G401.6 (cell line): Measurements from ENCODE around the gene GPHA2.

Experiments
- FAIRE-seq: peaks from 2 replicates; lab custom pipeline; 2012; peaks lifted over from hg19 to GRCh38; lab: Jason Lieb, UNC

The GPHA2 gene, protein sequence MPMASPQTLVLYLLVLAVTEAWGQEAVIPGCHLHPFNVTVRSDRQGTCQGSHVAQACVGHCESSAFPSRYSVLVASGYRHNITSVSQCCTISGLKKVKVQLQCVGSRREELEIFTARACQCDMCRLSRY

DNA sequence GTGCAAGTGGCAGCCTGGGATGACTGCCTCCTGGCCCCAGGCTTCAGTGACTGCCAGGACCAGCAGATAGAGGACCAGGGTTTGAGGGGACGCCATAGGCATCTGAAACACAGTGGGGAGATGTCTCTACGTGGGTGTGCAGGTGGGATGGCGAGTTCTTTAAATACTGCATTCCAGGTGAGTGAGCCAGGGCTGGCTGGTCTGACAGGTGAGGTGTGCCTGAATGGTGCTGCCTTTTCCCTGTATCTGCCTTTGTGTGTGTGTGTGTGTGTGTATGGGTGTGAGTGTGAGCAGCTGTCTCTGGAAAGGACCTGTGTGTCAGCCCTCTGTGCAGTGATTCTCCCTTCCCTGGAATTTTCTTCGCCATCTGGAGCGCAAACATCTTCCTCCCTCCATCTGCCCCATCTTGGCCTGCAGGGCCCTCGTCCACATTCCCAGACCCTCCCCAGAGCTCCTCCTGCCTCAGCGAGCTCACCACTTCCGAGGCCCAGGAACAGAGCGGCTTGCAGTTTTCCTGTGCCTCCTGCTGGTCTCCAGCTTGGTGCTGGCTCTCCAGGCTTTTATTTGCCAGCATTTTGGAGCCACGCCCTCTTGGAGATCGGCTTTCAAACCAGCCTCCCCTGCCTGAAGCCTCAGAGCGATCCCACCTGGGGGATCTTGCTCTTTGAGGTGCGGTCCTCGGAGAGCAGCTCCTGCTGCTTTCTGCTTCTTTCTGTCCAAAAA is at the start of gene GPHA2:
Gene GPHA2, minus strand, starts transcription at position 535 of the 723 bp plus-strand sequence. Its CDS starts 433 bp downstream, at position 102.
- no peak for FAIRE-seq

DNA sequence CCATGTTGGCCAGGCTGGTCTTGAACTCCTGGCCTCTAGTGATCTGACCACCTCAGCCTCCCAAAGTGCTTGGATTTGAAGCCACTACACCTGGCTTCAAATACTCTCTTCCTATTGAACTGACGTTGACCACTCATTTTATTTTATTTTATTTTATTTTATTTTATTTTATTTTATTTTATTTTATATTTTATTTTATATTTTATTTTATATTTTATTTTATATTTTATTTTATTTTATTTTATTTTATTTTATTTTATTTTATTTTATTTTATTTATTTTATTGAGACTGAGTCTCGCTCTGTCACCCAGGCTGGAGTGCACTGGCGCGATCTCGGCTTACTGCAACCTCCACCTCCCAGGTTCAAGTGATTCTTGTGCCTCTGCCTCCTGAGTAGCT is 47.6 kb upstream of the GPHA2 start:
- FAIRE-seq = peak; percentile 86

DNA sequence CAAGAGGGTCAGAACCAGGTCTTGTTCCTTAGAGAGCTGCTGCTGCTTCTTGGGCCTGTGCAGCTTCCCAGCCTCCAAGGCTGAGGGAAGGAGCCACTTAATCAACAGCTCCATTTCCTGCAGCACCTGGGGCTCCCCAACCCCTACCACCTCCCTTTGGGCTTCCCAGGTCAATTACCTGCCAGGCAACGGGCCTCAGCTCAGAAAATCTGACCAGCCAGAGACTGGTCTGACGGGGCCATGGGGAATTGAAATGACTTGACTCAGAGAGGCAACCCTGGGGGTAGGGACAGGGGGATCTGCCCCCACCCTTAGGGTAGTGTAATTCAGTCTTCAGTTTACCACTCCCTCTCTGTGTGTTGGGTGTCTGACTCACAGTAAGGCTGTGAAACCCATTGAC is 41.0 kb upstream of the GPHA2 start:
- FAIRE-seq = no peak

DNA sequence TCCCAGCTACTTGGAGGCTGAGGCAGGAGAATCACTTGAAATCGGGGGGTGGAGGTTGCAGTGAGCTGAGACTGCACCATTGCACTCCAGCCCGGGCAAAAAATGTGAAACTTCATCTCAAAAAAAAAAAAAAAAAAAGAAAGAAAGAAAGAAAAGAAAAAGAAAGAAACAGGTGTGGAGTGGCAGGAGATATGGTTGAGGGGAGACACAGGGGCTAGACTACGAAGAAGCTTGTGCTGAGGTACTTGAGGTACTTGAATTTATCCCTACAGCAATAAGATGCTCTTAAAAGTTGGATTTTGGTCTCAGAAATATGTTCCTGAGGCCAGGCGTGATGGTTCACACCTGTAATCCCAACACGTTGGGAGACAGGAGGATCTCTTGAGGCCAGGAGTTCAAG is 38.4 kb upstream of the GPHA2 start:
- no peak for FAIRE-seq

DNA sequence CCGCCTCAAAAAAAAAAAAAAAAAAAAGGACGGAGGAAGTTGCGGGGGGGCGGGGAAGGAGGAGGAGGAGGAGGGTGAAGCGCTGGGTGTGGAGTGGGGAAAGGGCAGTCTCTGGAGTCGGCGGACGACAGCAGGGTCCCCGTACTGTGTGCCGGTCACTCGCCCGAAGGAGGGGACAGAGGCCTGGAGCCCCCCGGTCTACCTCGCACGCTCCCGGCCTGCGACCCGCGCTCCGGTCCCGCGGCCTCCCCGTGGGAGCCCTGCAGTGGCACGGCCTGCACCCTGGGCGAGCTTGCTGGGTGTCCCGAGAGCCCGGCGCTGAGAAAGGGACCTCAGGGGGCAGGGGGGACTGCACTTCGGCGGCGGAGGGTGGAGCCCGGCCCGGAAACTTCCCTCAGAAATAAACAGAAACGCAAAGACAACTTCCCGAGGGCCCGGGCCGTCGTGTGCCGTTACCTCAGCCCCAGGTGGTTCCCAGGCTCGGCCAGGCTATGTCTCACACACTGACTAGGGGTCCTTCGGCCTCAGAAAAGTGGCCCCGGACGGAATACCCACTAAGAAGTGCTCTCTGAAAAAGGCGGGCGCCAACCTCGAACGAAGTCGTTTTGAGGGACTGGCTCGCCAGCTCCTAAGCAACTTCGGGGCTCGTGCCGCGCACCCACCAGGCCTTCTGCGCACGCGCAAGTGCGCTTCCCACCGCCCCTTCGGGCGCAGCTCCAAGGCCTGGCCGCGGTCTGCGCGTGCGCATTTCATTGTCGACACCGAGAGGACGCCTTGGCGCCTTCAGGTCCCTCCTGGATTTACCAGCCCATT is 35.9 kb upstream of the GPHA2 start, which contains the start of gene MAJIN:
Gene MAJIN, minus strand, starts transcription at position 688 of the 813 bp plus-strand sequence. CDS start 12,703 bp downstream, outside the sequence.
- FAIRE-seq = no peak

DNA sequence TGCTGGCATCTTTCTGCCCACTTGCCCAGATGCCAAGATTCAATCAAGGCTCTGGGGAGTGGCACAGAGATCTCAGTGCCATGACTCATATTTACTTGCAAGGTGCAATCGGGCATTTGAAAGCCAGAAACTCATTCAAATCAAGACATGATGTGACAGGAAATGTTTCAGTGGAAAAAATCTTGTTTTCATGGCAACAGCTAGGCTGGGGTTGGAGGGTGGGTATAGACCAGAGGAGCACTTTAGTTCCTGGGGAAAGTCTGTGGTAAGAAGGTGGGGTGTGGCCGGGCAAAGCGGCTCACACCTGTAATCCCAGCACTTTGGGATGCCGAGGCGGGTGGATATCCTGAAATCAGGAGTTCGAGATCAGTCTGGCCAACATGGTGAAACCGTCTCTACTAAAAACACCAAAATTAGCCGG is 35.0 kb upstream of the GPHA2 start:
- no peak for FAIRE-seq

DNA sequence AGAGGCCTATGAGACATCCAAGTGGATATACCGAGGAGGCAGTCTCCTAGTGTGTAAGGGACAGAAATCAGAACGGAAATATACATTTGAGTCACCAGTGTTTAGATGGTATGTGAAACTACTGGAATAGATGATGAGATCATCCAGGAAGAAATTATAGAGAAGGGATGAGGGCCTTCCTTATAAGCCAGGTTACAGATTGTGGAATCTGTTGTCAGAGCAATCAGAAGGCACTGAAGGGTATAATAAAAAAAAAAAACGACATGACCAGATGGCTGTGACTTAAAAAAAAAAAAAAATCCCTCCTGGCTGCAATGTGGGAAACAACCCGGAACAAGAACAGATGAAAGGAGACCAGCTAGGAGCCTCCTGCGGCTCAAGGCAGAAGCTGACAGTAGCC is 33.5 kb upstream of the GPHA2 start:
- no peak for FAIRE-seq

DNA sequence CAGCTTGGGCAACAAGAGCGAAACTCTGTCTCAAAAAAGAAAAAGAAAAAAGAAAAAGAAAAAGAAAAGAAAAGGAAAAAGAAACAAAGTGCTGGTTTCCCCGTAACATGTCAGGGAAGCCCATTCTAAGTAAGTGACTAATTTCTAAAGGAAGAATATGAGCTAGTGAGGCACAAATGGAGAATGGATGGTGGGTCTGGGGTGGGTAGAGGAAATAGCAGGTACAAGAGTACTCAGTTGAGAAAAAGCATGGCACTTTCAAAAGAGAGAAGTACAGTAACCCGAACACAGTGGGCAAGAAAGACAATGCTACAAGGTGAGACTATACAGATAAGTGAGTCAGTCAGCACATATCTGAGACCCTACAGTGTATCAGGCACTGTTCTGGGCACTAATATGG is 31.7 kb upstream of the GPHA2 start:
- no peak for FAIRE-seq

DNA sequence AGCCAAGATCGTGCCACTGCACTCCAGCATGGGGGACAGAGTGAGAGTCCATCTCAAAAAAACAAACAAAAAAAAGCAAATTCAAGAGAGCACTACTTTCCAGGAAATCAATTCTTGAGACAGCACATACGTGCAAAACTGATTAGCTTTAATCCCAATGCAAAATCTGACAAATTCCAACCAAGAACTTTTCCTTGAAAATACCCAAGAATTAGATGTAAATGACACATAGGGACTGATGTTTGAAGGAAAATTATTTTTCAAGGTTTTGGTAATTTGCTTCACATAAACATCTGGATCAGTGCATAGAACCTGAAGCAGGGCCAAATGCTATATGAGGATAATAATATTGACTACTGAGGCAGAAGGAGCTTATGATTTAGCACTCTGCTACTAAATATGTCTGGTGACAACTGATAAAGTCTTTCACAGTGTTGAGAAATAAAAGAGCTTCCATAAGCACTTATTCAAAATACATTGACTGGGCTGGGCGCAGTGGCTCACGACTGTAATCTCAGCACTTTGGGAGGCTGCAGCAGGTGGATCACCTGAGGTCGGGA is 27.5 kb upstream of the GPHA2 start:
- FAIRE-seq = no peak

DNA sequence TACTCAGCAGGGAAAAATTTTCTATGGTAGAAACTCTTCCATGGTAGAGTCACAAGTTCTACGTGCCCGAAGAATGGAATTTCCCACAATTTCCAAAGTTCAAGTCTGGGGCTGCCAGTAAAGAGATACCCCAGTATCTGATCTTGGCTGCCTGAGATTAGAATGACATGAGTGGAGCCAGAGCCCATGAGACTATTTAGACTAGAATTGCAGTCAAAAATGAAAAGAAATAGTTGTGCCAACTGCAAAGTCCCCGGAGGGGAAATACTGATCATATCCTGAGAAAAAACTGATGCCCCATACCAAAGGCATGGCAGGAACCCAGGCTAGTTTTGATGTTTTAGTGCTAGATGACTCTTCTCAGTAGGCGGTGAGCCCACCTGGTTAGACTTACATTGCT is 25.0 kb upstream of the GPHA2 start:
- FAIRE-seq = no peak

DNA sequence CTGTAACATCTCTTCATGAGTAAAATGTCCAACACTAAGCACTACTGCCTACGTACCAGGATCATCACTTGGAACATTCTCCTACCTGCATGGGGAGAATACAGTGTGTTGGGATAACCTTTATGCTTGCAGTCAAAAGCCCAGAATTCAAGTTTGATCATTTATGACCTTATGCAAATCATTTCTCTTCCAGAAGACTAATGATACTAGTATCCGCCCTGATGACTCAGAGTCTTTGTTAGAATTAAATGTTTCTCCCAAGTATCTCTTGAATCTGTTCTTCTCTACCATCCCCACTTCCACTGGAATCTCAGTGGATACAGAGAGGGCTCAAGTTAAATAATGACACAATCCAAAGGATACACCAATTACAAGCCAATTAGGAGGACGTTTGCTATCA is 23.8 kb upstream of the GPHA2 start:
- no peak for FAIRE-seq

DNA sequence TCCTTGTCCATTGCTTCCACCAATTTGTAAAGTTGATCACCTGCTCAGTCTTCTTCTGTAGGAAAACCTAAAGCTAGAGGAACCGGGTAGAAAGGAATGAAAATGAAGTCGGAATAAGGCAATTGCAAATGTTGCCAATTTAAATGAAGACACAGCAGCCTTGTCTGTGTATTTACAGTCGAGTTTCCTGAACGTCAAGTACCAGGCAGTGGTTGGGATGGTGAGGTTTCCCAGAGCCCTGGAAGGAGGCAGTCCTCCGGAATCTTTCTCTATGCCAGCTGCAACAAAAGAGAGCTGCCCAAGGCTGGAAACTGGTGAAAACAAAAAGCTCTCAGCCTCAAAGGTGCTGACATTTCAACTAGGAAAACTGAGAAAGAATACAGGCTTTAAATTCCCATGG is 18.5 kb upstream of the GPHA2 start:
- no peak for FAIRE-seq

DNA sequence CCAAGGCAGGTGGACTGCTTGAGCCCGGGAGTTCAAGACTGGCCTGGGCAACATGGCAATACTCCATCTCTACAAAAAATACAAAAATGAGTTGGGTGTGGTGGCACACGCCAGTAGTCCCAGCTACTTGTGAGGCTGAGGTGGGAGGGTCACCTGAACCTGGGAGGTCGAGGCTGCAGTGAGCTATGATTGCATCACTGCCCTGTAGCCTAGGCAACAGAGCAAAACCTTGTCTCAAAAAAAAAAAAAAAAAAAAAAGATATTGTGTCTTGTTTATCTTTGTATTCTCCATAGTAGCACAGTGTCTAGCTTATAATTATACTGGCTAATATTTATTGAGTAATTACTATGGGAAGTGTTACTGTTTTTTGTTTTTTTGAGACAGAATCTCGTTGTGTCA is 15.8 kb upstream of the GPHA2 start:
- no peak for FAIRE-seq

DNA sequence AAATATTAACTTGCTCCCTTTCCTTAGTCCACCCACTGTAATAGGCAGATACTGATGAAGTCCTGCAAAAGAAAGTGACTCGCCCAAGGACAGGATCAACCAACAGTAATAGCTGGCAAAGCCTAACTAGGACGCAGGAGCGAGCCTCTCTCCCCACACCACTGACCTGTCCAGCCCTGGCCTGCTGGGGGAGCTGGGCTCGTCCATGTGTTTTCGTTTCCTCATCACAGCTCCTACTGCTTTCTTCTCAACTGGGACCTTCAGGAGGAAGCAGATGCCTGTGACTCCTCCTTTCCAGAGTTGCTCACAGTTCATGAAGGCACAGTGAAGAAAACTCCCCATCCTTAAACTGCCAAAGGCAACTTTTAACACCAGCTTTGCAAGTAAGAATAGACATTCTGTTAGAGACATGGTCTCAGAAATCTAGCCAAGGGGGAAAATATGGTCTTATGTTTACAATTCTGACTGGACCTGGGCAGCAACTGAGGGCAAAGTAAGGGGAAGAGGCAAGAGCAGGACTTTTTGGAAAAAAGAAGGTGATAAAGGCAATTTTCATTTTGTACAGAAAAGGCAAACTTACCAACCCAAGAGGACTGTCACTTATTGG is 11.6 kb upstream of the GPHA2 start:
- no peak for FAIRE-seq

DNA sequence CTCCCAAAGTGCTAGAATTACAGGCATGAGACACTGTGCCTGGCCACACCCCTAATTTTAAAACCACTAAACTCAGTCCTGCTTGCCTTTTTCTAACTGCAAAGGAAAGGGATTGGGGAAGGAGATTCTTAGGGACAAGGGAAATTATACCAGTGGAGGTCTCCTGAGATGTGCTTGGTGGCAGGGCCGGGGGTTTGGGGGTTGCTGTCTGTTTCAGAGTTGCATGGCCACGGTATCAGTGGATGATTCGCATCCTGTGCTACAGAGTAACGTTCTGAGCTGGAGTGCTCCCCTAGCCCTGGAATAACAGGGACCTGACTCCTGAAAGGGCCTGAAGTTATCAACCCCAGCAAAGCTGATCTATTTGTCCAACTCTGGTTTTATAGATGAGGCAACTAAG is 846 bp upstream of the GPHA2 start:
- FAIRE-seq = no peak

DNA sequence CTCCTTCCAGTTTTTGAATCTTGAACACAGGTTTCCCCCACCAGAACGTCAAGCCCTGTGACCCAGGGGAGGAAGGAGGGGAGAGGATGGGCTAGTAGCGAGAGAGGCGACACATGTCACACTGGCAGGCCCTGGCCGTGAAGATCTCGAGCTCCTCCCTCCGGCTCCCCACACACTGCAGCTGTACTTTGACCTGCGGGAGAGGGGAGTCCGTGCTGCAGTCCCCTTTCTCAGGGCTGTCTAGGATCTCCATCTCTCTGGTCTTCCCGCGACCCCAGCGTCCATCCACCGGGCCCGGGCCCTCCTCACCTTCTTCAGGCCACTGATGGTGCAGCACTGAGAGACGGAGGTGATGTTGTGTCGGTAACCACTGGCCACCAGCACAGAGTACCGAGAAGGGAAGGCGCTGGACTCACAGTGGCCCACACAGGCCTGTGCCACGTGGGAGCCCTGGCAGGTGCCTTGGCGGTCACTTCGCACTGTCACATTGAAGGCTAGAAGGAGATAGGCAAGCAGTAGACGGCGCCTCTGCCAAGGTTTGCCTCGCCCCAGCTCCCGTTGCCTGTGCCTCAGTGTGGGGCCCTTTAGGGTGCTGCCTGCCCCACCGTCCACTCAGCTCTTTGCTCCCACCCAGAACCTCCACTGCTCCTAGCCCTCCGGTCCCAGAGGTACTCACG is 873 bp downstream of the GPHA2 start:
- no peak for FAIRE-seq

DNA sequence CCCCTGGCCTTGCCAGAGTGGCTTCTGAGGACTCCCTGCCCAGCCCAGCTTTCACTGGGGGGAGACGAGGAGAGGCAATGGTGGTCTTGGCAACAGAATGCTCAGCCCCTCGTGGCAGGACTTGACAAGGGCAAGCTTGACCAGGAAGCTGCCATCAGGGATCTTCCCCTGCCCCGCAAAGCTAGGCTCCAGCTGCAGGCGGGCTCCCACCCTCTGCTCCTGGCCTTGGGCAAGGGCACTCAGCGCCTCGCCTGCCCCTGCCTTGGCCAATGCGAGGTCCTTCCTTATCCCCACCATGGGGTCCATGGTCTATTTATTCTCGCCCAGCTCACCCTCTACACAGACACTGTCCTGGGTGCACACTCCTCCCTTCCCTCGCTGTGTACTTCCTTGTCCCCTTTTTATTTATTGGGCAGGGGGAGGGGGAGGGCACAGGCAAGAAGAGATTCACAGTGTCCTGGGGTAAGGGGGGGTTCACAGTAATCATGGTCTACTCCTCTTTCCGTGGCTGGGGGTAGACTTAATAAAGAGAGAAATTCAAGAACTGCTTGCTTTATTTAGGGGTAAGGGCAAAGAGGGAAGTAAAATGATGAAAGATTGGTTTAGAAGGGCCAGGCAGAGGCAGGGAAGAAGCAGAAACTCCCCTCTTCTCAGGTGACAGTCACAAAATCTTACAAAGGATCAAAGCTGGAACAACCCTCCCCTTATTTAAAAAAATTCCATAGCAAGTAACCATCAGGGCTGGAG is 1.6 kb downstream of the GPHA2 start:
- FAIRE-seq = no peak

DNA sequence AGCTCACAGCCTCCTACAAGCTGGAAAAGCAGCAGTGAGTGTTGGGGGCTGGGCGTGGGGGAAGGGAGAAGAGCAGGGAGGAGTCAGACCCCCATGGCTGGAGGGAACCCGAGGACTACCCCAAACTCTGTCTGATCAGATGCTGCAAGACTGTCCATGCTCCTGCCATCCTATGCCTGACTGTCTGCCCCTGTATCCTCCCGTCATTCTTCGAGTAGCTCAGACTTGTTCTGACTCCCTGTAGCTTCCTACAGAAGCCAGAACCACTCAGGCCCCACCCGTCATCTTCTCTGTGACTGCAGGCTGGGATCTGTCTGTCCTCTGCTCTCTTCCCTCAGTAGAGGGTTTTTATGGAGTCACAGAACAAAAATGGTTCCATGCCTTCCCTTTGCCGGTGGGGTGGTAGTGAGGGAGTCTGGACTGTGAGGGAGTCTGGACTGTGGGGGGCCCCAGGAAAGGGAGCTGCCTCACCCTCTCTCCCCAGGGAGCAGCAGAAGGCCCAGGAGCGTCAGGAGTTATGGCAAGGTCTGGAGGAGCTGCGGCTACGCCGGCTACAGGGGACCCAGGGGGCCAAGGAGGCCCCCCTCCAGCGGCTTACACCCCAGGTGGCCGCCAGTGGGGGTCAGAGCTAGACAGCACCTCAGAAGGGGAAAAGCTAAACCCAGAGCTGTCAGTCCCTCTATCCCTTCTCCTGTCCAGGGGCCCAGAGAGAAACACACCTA is 2.3 kb downstream of the GPHA2 start:
- no peak for FAIRE-seq

DNA sequence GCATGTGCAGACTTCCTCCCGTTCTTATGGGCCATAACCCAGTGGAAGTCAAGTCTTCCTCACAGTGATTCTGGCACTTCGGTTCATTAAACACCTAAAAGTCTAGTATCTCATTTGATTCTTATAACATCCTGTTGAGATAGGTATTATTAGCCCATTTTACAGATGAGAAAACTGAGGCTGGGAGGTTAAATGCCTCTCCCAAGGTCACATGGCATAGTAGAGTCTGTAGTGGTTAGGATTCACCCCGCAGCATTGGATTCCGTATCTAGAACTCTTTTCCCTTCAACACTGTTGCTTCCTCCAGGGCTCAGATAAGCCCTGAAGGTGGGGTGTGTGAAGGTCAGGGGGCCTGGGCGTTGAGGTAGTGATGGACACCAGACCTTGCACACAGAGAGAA is 3.4 kb downstream of the GPHA2 start:
- no peak for FAIRE-seq

DNA sequence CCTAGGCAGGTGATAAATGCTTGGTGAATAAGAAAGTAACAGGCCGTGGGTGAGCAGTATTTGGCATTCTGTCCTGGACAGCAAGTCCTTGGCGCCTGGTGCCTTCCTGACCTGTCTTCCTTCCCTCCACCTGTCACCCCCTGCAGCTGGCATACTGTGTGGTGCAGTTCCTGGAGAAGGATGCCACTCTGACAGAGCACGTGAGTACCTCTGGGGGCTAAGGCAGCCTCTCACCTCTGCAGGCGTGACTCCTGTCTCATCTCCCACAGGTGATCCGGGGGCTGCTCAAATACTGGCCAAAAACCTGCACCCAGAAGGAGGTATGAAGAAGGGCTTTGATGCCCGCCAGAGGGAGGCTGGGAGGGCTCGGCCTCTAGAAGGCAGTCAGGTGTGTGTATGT is 4.4 kb downstream of the GPHA2 start:
- FAIRE-seq = no peak

DNA sequence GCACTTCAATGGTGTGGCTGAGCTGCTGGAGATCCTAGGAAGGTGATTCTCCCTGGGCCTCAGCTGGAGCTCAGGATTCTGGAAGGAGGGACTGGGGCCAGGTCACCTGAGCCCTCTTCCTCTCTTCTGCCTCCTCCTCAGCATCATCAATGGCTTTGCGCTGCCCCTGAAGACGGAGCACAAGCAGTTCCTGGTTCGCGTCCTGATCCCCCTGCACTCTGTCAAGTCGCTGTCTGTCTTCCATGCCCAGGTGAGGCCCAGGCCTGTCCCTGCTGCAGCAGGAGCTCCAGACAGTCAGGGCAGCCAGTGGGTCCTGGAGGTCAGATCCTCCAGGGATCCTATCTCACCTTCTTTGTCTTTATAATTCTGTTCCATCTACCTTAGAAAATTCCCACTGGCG is 5.4 kb downstream of the GPHA2 start:
- no peak for FAIRE-seq
